K562 (cell line): ENCODE results near the gene TTC31. TPM values are rescaled to one million over a fixed set of nuclear protein-coding genes. Genes with fewer than 3 reads are reported as not detected.
"Not testable (repeated sequence)": the region's sequence is repeated elsewhere in the genome, so short reads cannot be mapped to it uniquely, and the experiment has no call there.

ENCODE experiments used
- ATAC-seq: fragments of 200-7000 bp; cut with Tn5 transposase; 3 replicates; pipeline ENCODE4 v1.9.1; 2020; ENCODE audit warnings: moderate library complexity
- BruUV-seq: library from RNA; stranded (reverse); fragments of 400-500 nt; replicated peaks from 2 replicates; lab custom pipeline; 2021; lab: Mats Ljungman, UMichigan
- CTCF ChIA-PET: fragments of 300-600 bp; formaldehyde crosslinking; extraction: SDS; loops from one replicate; lab custom pipeline; 2021; ENCODE audit warnings: low intra/inter-chr PET ratio; lab: Yijun Ruan, JAX
- POLR2A ChIA-PET: fragments of 300-600, 350-650 bp; sonication (Branson Sonifier 250); formaldehyde crosslinking; extraction: SDS; loops from one replicate; lab custom pipeline; 2021; ENCODE audit warnings: antibody characterized with exemption, inconsistent platforms; lab: Yijun Ruan, JAX
- DNase-seq, 4 experiments: peaks; one replicate each; pipeline versions ENCODE4 v3.0.0 to v3.0.0-alpha.2; 2011 to 2018; ENCODE audit warnings: low spot score in 3 of 4, mixed read lengths in 3 of 4; ENCODE audit errors: extremely low read depth in 1 of 4
- FAIRE-seq: peaks from 2 replicates; lab custom pipeline; 2011; peaks lifted over from hg19 to GRCh38; lab: Jason Lieb, UNC
- H2AFZ ChIP-seq: 2 replicates; pipeline ENCODE4 v1.6.0; 2011; ENCODE audit warnings: low read depth, low read length, control low read depth, inconsistent platforms
- H3K27ac ChIP-seq: fragments of 200-600 bp; 3 replicates; pipeline ENCODE4 v1.8.0; 2011; ENCODE audit warnings: low read depth, mild to moderate bottlenecking, control low read depth, inconsistent platforms, low read length, moderate library complexity, mixed read lengths; ENCODE audit errors: extremely low read depth
- H3K27me3 ChIP-seq, 2 experiments: fragments of 300-600 bp in 1 of 2; 2 replicates in 1 of 2; 3 replicates in 1 of 2; pipeline versions ENCODE4 v1.6.0 to v1.8.0; 2011; ENCODE audit warnings: inconsistent platforms in 2 of 2, low read length in 2 of 2, mild to moderate bottlenecking in 1 of 2, mixed read lengths in 1 of 2, moderate library complexity in 1 of 2; ENCODE audit not compliant: control insufficient read depth in 2 of 2, insufficient read depth in 2 of 2
- H3K36me3 ChIP-seq: fragments of 300-600 bp; 3 replicates; pipeline ENCODE4 v1.8.0; 2011; ENCODE audit warnings: mild to moderate bottlenecking, low read length, inconsistent platforms; ENCODE audit not compliant: control insufficient read depth, insufficient read depth
- H3K4me1 ChIP-seq, 2 experiments: fragments of 200-600 bp in 1 of 2; replicated peaks in 1 of 2; 2 replicates in 1 of 2; 3 replicates in 1 of 2; pipeline versions ENCODE4 v1.5.1 to v1.8.0; 2011; ENCODE audit warnings: inconsistent platforms in 2 of 2, low read length in 2 of 2, mild to moderate bottlenecking in 1 of 2, mixed read lengths in 1 of 2, moderate library complexity in 1 of 2; ENCODE audit not compliant: control insufficient read depth in 2 of 2, insufficient read depth in 2 of 2
- H3K4me2 ChIP-seq: 2 replicates; pipeline ENCODE4 v1.6.1; 2011; ENCODE audit warnings: low read length, control low read depth, inconsistent platforms, mixed read lengths; ENCODE audit not compliant: insufficient read depth
- H3K4me3 ChIP-seq: fragments of 200-600 bp; sonication (generic), shearing (Covaris generic); 2 replicates; pipeline ENCODE4 v1.5.1; 2016; ENCODE audit warnings: control low read depth, inconsistent platforms
- H3K79me2 ChIP-seq: fragments of 200-600 bp; 3 replicates; pipeline ENCODE4 v1.8.0; 2011; ENCODE audit warnings: low read length, inconsistent platforms; ENCODE audit not compliant: control insufficient read depth, insufficient read depth
- H3K9ac ChIP-seq, 2 experiments: 2 replicates each; pipeline versions ENCODE4 v1.6.0 to v1.6.1; 2011; ENCODE audit warnings: low read depth in 2 of 2, low read length in 2 of 2, control low read depth in 1 of 2, inconsistent platforms in 1 of 2, mild to moderate bottlenecking in 1 of 2, mixed read lengths in 1 of 2; ENCODE audit not compliant: insufficient read depth in 1 of 2
- H3K9me1 ChIP-seq: one replicate; pipeline ENCODE4 v1.6.0; 2011; ENCODE audit warnings: inconsistent platforms, mild to moderate bottlenecking, low read length, moderate library complexity; ENCODE audit not compliant: control insufficient read depth, insufficient read depth
- H3K9me3 ChIP-seq: replicated peaks from 2 replicates; pipeline ENCODE4 v1.5.1; 2011; ENCODE audit warnings: low read depth, low read length, inconsistent platforms; ENCODE audit not compliant: control insufficient read depth, insufficient read depth
- H4K20me1 ChIP-seq: replicated peaks from 2 replicates; pipeline ENCODE4 v1.6.1; 2011; ENCODE audit warnings: low read length, inconsistent platforms, mixed read lengths; ENCODE audit not compliant: control insufficient read depth, insufficient read depth
- C11orf30 ChIP-seq: fragments of 450-650 bp; IDR thresholded peaks from 2 replicates; pipeline ENCODE4 v1.6.1; 2016; ENCODE audit warnings: low read depth, mild to moderate bottlenecking
- FIP1L1 ChIP-seq: fragments of 200-400 bp; formaldehyde crosslinking; IDR thresholded peaks from 2 replicates; pipeline ENCODE4 v1.6.1; 2018; ENCODE audit warnings: mild to moderate bottlenecking, low read depth, low read length; ENCODE audit not compliant: poor library complexity, severe bottlenecking
- JUN ChIP-seq, 2 experiments: sonication (generic) in 1 of 2; formaldehyde crosslinking in 1 of 2; IDR thresholded peaks; 2 replicates each; pipeline versions ENCODE4 v1.6.1 to v1.8.0; 2012 to 2022; ENCODE audit warnings: borderline replicate concordance in 2 of 2, mild to moderate bottlenecking in 2 of 2, improper control_type of control experiment in 1 of 2, low read depth in 1 of 2, low read length in 1 of 2, missing genetic modification reagents in 1 of 2
- POLR2AphosphoS5 ChIP-seq: IDR thresholded peaks from 2 replicates; pipeline ENCODE4 v1.6.1; 2011; ENCODE audit warnings: mild to moderate bottlenecking, low read depth, low read length, moderate library complexity; ENCODE audit not compliant: control insufficient read depth, insufficient read depth
- POLR2B ChIP-seq: fragments of 450-650 bp; IDR thresholded peaks from 2 replicates; pipeline ENCODE4 v1.6.1; 2018; ENCODE audit warnings: low read depth; ENCODE audit not compliant: partially characterized antibody
- RAD21 ChIP-seq, 2 experiments: fragments of 250-450 bp in 1 of 2; fragments of 450-650 bp in 1 of 2; sonication (Bioruptor Pico) in 1 of 2; formaldehyde crosslinking in 1 of 2; IDR thresholded peaks in 1 of 2; conservative IDR thresholded peaks in 1 of 2; 2 replicates each; pipeline versions ENCODE4 v1.4.0 to v1.8.0; 2020 to 2022; ENCODE audit warnings: mild to moderate bottlenecking in 2 of 2, moderate library complexity in 1 of 2
- TRIM24 ChIP-seq, 2 experiments: fragments of 450-650 bp; IDR thresholded peaks; 2 replicates each; pipeline ENCODE4 v1.6.1; 2016
- U2AF2 ChIP-seq: fragments of 200-400 bp; formaldehyde crosslinking; optimal IDR thresholded peaks from 2 replicates; pipeline ENCODE3; 2017; ENCODE audit warnings: low read depth, mild to moderate bottlenecking, low read length
- WGBS: fragments of 100-300 bp; shearing (Covaris generic); methylation state at CpG from one replicate; pipeline ENCODE4 v1.1.6; 2016; ENCODE audit warnings: low coverage, mixed read lengths; ENCODE audit not compliant: insufficient coverage; ENCODE audit errors: missing lambda C conversion rate; 5-methylcytosine and 5-hydroxymethylcytosine counted together
- in situ Hi-C: fragments of 300-500 bp; cut with MboI; formaldehyde crosslinking; loops from 4 replicates; pipeline ENCODE4 v1.15.0; 2018; ENCODE audit warnings: inconsistent platforms, mixed read lengths
- intact Hi-C: fragments of 100-400 bp; cut with micrococcal nuclease; formaldehyde crosslinking; loops from 2 replicates; pipeline ENCODE4 v1.14.2; 2022
- polyA plus RNA-seq, 8 experiments: library from polyadenylated mRNA; depleted of rRNA in 4 of 8; stranded (reverse) in 5 of 8; unstranded in 3 of 8; fragments of >200 nt; fragmentation: Nextera tagmentation in 2 of 8; fragmentation: Illumina TruSeq in 1 of 8; extraction: Ambion mirVana in 2 of 8; extraction: Trizol in 1 of 8; gene quantifications; 2 replicates each; pipeline versions ENCODE4 v1.2.1 to v1.2.3, GENCODE V29; 2011 to 2014; ENCODE audit warnings: inconsistent platforms in 1 of 8, missing spikeins in 1 of 8
- total RNA-seq, 7 experiments: library from RNA; depleted of rRNA in 6 of 7; stranded (reverse); fragments of >200 nt in 6 of 7; fragmentation: Illumina TruSeq in 2 of 7; extraction: Trizol in 2 of 7; gene quantifications; 2 replicates each; pipeline versions ENCODE4 v1.2.1 to v1.2.3, GENCODE V29; 2011 to 2021; ENCODE audit warnings: low replicate concordance in 1 of 7
- TF ChIP-seq, protein P1 (sequence below), 2 experiments: fragments of 450-650 bp in 1 of 2; sonication (generic) in 1 of 2; formaldehyde crosslinking; conservative IDR thresholded peaks; 2 replicates each; pipeline versions ENCODE4 v1.4.0 to v1.8.1; 2020 to 2022; ENCODE audit warnings: mild to moderate bottlenecking in 1 of 2, missing genetic modification reagents in 1 of 2

TTC31 gene
- total and polyA plus RNA-seq, 9 of the 15 experiments (the other 6 are each of a cell fraction or from before 2014, with no cell fraction given), result 4.7 to 30.5 (median 15.9) TPM

DNA sequence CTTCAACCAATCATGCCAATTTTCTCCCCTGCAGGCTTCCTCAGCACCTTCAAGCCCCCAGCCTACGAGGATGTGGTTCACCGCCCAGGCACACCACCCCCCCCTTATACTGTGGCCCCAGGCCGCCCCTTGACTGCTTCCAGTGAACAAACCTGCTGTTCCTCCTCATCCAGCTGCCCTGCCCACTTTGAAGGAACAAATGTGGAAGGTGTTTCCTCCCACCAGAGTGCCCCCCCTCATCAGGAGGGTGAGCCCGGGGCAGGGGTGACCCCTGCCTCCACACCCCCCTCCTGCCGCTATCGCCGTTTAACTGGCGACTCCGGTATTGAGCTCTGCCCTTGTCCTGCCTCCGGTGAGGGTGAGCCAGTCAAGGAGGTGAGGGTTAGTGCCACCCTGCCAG is 22.7 kb upstream of the TTC31 start:
- CTCF ChIA-PET, H3K4me3 ChIP-seq, H3K9me1 ChIP-seq, BruUV-seq, intact Hi-C loops, H3K4me2 ChIP-seq, H3K9me3 ChIP-seq, DNase-seq, ATAC-seq, H3K27ac ChIP-seq, H3K27me3 ChIP-seq, H3K9ac ChIP-seq, H2AFZ ChIP-seq, FAIRE-seq, in situ Hi-C loops, H4K20me1 ChIP-seq: not testable (repeated sequence)
- peaks cover 10 to 47% of the 10 kb centered on the region in 2 experiments for H3K4me1 ChIP-seq
- TF ChIP-seq POLR2B, result peak; percentile 5
- peaks cover 35% of the 10 kb centered on the region for H3K36me3 ChIP-seq
- peaks cover 25% of the 10 kb centered on the region for H3K79me2 ChIP-seq
- 73% methylated on average over 6 of the region's 10 CpGs for WGBS
- POLR2A ChIA-PET, result interaction anchor here (0.6 to 2.5 kb wide), 4 partner anchors 39 to 433 kb away, joined by 3 to 12 read pairs (median 4); partner anchors contain the start of genes C2orf81 and WDR54

DNA sequence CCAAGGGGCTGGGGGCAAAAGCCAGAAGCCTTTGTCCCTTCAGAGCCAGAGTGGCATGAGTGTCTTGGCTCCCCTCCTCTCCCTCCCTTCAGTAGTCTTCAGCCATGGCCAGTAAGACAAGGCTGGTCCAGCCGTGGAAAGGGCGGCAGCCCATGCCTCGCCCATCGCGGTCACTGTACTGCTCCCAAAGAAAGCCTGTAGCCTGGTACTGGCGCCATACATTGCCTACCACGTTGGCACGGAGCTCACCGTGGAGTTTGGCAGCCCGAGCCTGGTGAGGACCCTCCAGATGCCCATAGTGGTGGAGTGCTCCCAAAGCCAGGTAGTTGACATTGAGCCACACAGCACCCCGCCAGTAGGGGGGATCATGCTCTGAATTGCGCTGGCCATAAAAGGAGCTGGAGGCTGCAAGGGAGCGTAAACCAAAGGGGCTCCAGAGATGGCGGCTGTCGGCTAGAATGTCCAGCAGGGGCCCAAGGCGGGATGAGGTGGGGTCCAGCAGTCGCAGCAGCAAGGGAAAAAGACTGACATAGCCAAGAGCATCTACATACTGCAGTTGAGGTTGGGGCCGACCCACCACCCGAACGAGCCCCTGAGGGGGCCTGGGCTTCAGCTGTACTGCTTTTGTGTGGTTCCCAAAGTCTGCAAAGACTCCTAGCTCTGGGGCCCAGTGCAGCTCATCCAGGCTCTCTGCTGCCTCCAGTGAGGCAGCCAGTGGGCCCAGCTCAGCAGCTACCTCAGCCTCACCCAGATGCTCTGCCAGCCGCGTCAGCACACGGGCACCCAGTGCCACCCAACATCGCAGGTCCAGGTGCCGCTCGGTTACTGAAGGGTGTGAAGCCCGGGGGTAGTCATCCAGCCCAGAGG is 21.5 kb upstream of the TTC31 start:
- H3K4me3 ChIP-seq, result no peak overlapping the region
- peaks cover 21% of the 10 kb centered on the region for H3K79me2 ChIP-seq
- ChIA-PET POLR2A (interaction anchor here (0.6 to 1.0 kb wide), 4 partner anchors 10 to 341 kb away, joined by 3 to 6 read pairs (median 3); no protein-coding TSS in a partner anchor), CTCF (no interaction called here)
- H2AFZ ChIP-seq, result no peak overlapping the region
- ATAC-seq, result no peak
- in situ Hi-C loops (no loop called here), intact Hi-C loops (no loop called here)
- H3K4me2 ChIP-seq, result no peak overlapping the region
- H3K36me3 ChIP-seq, result peaks cover 32% of the 10 kb centered on the region
- H3K9me1 ChIP-seq, result no peaks in the 10 kb centered on the region
- no peak for FAIRE-seq
- DNase-seq, result peak in 1 of 4 experiments; percentile 47
- no peaks in the 10 kb centered on the region for H3K27me3 ChIP-seq
- H3K9ac ChIP-seq, result no peak overlapping the region
- H3K27ac ChIP-seq, result no peak overlapping the region; the same call in 2 of the 3 replicates
- 92% methylated on average over 18 of the region's 27 CpGs for WGBS
- no peaks in the 10 kb centered on the region; the same call in 1 of the 2 replicates for H4K20me1 ChIP-seq
- peaks cover 4 to 48% of the 10 kb centered on the region in 2 experiments; a peak in 4 of 5 replicates for H3K4me1 ChIP-seq
- no peaks in the 10 kb centered on the region for H3K9me3 ChIP-seq
- BruUV-seq, result no TSS peak
- TF ChIP-seq, protein P1, sequence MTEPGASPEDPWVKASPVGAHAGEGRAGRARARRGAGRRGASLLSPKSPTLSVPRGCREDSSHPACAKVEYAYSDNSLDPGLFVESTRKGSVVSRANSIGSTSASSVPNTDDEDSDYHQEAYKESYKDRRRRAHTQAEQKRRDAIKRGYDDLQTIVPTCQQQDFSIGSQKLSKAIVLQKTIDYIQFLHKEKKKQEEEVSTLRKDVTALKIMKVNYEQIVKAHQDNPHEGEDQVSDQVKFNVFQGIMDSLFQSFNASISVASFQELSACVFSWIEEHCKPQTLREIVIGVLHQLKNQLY (CRISPR knock-in tag; conservative IDR thresholded peaks at IDR 0.05), result no peak
- TF ChIP-seq JUN (IDR thresholded peaks at IDR 0.05; ENCODE audit: borderline replicate concordance, low read depth, low read length), result no peak
- TF ChIP-seq JUN (CRISPR knock-in tag; IDR thresholded peaks at IDR 0.05; ENCODE audit: borderline replicate concordance), result no peak
- TF ChIP-seq POLR2AphosphoS5, result 0 out of 2 replicates have a peak, but pooled peaks have one; percentile 3
- TF ChIP-seq C11orf30, result no peak
- TF ChIP-seq RAD21 (CRISPR knock-in tag; conservative IDR thresholded peaks at IDR 0.05 in 1 of 2, IDR thresholded peaks at IDR 0.05 in 1 of 2), result peak in 1 of 2 experiments; percentile 18; a peak in 1 of 4 replicates
- no peak for TF ChIP-seq U2AF2
- no peak for TF ChIP-seq TRIM24 (IDR thresholded peaks at IDR 0.05)
- no peak for TF ChIP-seq FIP1L1
